Large intestine (tissue), 3 donors: ENCODE results near the gene SGCD. TPM values are rescaled to one million over a fixed set of nuclear protein-coding genes. Genes with fewer than 3 reads are reported as not detected.

ENCODE experiments used
- DNase-seq, 2 donors: peaks; one replicate each; pipeline versions ENCODE4 v3.0.0 to v3.0.0-alpha.2; 2013
- H3K27ac ChIP-seq: one replicate; pipeline ENCODE4 v1.5.1; 2013; ENCODE audit warnings: low read length
- H3K27me3 ChIP-seq: 2 replicates; pipeline ENCODE4 v1.6.1; 2013; ENCODE audit warnings: low read length; ENCODE audit not compliant: control insufficient read depth, insufficient read depth
- H3K36me3 ChIP-seq: 2 replicates; pipeline ENCODE4 v1.6.1; 2013; ENCODE audit warnings: low read length; ENCODE audit not compliant: control insufficient read depth, insufficient read depth
- H3K4me1 ChIP-seq: one replicate; pipeline ENCODE4 v1.6.1; 2013; ENCODE audit warnings: low read length; ENCODE audit not compliant: control insufficient read depth, insufficient read depth
- H3K4me3 ChIP-seq: one replicate; pipeline ENCODE4 v1.5.1; 2013; ENCODE audit warnings: low read length
- H3K9me3 ChIP-seq: one replicate; pipeline ENCODE4 v1.6.1; 2013; ENCODE audit warnings: mild to moderate bottlenecking, low read depth, low read length, moderate library complexity; ENCODE audit not compliant: control insufficient read depth
- WGBS: methylation state at CpG from one replicate; pipeline ENCODE4 v1.1.5; 2013; ENCODE audit warnings: low lambda C conversion rate; ENCODE audit not compliant: insufficient coverage; 5-methylcytosine and 5-hydroxymethylcytosine counted together
- polyA plus RNA-seq: library from polyadenylated mRNA; unstranded; fragments of 120-200 nt; gene quantifications from one replicate; pipeline ENCODE4 v1.2.1, GENCODE V29; 2013

The SGCD gene
- polyA plus RNA-seq, 1 donor: 9.0 TPM

DNA sequence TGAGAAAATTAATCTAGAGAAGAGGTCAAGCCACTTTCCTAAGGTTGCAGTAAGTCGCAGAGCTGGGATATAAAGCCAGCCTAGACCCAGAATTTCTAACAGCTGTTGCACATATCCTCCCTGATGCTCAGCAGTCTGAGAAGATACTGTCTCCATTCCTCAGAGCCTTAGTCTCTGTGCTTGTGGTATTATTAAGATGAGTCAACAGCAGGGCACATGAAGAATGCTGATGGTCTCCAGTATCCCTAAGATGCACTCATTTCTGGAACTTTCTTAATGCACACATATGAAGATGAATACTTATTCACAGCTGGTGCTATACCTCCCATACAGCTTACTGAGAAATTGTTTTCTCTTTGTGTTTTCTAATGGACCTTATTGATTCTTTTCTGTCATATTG is 32.5 kb downstream of the SGCD start:
- no peak overlapping the region for H3K4me3 ChIP-seq
- H3K9me3 ChIP-seq: no peaks in the 10 kb centered on the region
- WGBS: no CpG with 5 or more reads among the region's 1 CpG
- no peaks in the 10 kb centered on the region for H3K27me3 ChIP-seq
- H3K36me3 ChIP-seq: no peaks in the 10 kb centered on the region
- H3K4me1 ChIP-seq: no peaks in the 10 kb centered on the region
- H3K27ac ChIP-seq: no peak overlapping the region
- no peak for DNase-seq

GRCh38 chr5:156361436-156362109 is 34.6 kb downstream of the SGCD start:
- Histone ChIP-seq H3K36me3 (no peaks in the 10 kb centered on the region), H3K27ac (no peak overlapping the region), H3K4me3 (no peak overlapping the region), H3K27me3 (no peaks in the 10 kb centered on the region), H3K9me3 (no peaks in the 10 kb centered on the region), H3K4me1 (no peaks in the 10 kb centered on the region)
- DNase-seq: no peak
- WGBS: 90% methylated on average over 2 of the region's 3 CpGs

DNA sequence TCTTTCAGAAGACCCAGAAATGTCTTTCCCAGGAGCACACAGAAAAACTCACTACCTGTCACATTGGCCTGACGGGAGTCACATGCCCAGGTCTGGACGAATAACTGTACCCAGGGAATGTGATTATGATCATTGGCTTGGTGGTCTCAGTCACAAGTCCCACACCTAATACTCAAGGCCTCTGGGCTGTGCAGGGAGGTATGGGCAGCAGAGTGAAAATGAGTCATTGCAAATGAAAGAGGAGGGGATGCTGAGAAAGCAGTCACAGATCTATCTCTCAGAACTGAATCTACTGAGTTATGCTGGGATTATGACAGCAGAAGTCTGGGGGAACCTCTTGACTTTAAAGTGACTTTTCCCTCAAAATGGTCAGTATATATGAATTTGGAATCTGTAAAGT is 36.9 kb downstream of the SGCD start:
- no peaks in the 10 kb centered on the region for H3K9me3 ChIP-seq
- H3K27me3 ChIP-seq: no peaks in the 10 kb centered on the region
- DNase-seq: no peak
- no CpG with 5 or more reads among the region's 2 CpGs for WGBS
- no peaks in the 10 kb centered on the region for H3K4me1 ChIP-seq
- H3K36me3 ChIP-seq: no peaks in the 10 kb centered on the region
- H3K27ac ChIP-seq: no peak overlapping the region
- H3K4me3 ChIP-seq: no peak overlapping the region

DNA sequence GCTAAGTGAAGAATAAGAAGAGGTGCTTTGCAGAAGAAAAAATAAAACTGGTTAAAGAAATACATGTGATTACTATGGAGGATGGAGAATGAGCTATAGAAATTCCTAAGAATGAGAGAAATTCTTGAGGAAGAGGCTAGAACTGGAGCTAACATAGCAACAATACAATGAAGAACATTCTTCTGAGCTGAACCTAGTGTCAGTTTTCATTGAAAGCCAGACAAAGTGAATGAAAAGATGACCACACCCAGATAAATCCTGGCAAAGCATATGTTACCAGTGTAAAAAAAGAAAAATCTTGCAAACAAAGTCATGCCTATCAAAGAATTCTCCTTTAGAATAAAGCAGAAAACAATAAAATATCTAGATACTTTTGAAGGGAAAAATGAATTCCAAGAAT is 39.6 kb downstream of the SGCD start:
- Histone ChIP-seq H3K4me3 (no peak overlapping the region), H3K36me3 (no peaks in the 10 kb centered on the region), H3K9me3 (no peaks in the 10 kb centered on the region), H3K4me1 (no peaks in the 10 kb centered on the region), H3K27me3 (no peaks in the 10 kb centered on the region), H3K27ac (no peak overlapping the region)
- no peak for DNase-seq

DNA sequence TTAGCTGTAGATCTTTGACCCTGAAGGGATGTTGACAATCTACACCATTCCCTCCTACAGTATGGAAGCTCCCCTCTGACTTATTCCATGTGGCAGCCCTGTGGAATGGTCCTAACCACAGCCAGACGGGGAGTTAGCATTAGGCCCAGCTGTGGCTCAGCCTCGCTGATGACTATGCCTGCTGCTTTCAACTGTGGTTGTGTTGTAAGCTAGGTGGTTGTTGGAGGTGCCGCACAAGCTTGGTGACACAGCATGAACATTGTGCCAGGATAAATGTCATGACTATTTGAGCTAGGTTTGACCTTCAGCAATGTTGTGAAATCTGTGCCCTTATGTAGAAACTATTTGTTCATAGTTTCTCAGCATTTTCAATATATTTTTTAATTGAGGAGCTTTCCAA is 40.6 kb downstream of the SGCD start:
- no peak overlapping the region for H3K4me3 ChIP-seq
- H3K9me3 ChIP-seq: no peaks in the 10 kb centered on the region
- H3K36me3 ChIP-seq: no peaks in the 10 kb centered on the region
- H3K4me1 ChIP-seq: no peaks in the 10 kb centered on the region
- no peaks in the 10 kb centered on the region for H3K27me3 ChIP-seq
- H3K27ac ChIP-seq: no peak overlapping the region
- WGBS: no CpG with 5 or more reads among the region's 3 CpGs
- DNase-seq: no peak

DNA sequence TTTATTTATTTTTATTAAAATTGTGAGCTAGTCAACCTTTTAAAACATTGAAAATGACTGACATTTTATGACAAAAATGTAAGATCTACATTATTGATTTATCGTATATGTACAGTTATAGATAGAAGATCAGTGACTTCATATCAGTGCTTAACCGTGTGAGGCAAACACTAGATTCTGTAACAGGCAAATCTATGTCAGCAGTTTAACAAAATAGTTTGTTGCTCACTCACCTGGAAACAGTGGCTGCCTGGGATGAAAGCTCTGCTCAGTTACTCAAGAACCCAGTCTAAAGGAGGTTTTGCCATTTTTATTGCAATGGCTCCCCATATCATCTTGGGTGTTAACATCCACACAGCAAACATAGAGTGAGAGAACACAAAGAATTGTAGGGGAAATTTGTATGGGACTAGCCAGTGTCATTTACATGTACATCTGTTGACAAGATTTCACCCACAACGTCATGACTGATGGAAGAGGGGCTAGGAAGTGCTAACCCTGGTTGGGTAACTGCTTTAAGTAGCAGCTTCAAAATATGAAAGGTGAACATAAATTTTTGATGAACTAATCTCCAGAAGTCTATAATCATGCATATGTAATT is 49.0 kb downstream of the SGCD start:
- no peak for DNase-seq
- Histone ChIP-seq H3K9me3 (no peaks in the 10 kb centered on the region), H3K4me1 (no peaks in the 10 kb centered on the region), H3K4me3 (no peak overlapping the region), H3K27ac (no peak overlapping the region), H3K27me3 (no peaks in the 10 kb centered on the region), H3K36me3 (no peaks in the 10 kb centered on the region)
- no CpG with 5 or more reads among the region's 3 CpGs for WGBS

DNA sequence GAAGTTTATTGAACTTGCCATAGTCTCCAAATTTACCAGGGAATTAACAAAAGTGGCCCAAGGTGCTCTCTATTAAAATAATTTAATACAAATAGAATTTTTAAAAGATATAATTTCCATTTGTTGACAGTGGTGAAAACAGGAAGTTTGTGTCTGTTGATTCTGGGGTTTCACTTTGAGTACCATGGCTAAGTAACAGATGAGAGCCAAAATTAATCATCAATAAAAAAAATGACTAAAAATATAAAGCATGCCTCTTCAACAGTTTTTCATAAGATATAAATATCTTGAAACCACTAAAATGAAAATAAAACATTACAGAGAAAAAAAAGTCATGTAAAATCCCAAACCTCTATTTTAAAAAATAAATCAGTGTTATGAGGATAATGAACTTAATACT is 49.8 kb downstream of the SGCD start:
- Histone ChIP-seq H3K27me3 (no peaks in the 10 kb centered on the region), H3K9me3 (no peaks in the 10 kb centered on the region)
- DNase-seq: no peak

GRCh38 chr5:156378159-156378558 is 51.2 kb downstream of the SGCD start:
- WGBS: 59% methylated on average over 2 of the region's 2 CpGs
- Histone ChIP-seq H3K4me1 (no peaks in the 10 kb centered on the region), H3K9me3 (no peaks in the 10 kb centered on the region), H3K27ac (no peak overlapping the region), H3K36me3 (no peaks in the 10 kb centered on the region), H3K4me3 (no peak overlapping the region), H3K27me3 (peaks cover 2% of the 10 kb centered on the region)
- DNase-seq: no peak

More for the DNA sequence above, 49.8 kb downstream of the SGCD start:
- no peak overlapping the region for H3K27ac ChIP-seq
- no peaks in the 10 kb centered on the region for H3K36me3 ChIP-seq
- no peak overlapping the region for H3K4me3 ChIP-seq
- H3K4me1 ChIP-seq: no peaks in the 10 kb centered on the region

- H3K4me1 ChIP-seq: no peaks in the 10 kb centered on the region
- H3K4me3 ChIP-seq: no peak overlapping the region
- peaks cover 2% of the 10 kb centered on the region for H3K27me3 ChIP-seq
- no CpG with 5 or more reads among the region's 1 CpG for whole genome bisulfite sequencing
- DNase-seq: no peak
- no peak overlapping the region for H3K27ac ChIP-seq
- no peaks in the 10 kb centered on the region for H3K36me3 ChIP-seq
- H3K9me3 ChIP-seq: no peaks in the 10 kb centered on the region
Measured at GRCh38 chr5:156379206-156379605, 52.2 kb downstream of the SGCD start.

DNA sequence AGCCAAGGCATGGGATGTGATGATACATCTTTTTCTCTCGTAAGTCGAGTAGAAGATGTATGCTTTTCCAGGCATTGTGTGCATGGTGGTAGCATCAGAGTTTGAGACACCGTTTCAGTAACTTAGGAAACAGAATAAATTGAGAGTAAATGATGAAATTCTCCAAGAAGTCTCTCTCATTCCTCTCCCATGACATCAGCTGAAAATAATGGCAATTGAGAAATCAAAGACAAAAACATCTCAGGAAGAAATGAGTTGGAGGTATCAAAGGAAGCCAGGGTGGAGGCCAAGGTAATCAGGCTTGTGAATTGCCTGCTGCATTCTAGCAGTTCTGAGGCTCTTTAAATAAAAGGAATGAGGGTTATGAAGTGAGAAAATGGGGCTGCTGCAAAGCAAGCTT is 53.9 kb downstream of the SGCD start:
- Histone ChIP-seq H3K4me1 (no peaks in the 10 kb centered on the region), H3K27ac (no peak overlapping the region), H3K4me3 (no peak overlapping the region), H3K27me3 (peaks cover 2% of the 10 kb centered on the region), H3K9me3 (no peaks in the 10 kb centered on the region), H3K36me3 (no peaks in the 10 kb centered on the region)
- no peak for DNase-seq
- WGBS: 80% methylated on average over 1 of the region's 3 CpGs
